NAMALWA (cell line): ENCODE results near the gene SYNE2.

Experiments used
- DNase-seq: peaks from one replicate; pipeline ENCODE4 v3.0.0-alpha.2; 2015; ENCODE audit warnings: low spot score

Gene SYNE2

DNA sequence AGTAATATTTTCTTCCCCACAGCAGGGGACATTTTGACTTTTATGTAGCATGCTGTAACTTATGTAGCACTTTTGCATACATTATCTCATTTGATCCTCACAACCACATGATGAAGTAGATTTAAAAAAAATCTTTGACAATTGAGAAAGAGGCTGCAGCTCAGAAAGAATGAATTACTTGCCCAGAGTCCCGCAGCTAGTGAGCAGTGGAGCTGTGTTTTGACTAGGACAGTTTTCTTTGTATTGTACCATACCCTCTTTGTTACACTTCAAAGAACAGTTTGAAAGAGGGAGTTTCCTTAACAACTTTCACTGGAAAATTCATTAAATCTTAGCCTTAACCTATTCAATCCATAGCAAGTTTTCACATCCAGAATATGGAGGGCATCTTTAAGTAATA is 58.6 kb downstream of the SYNE2 start:
- DNase-seq = no peak

DNA sequence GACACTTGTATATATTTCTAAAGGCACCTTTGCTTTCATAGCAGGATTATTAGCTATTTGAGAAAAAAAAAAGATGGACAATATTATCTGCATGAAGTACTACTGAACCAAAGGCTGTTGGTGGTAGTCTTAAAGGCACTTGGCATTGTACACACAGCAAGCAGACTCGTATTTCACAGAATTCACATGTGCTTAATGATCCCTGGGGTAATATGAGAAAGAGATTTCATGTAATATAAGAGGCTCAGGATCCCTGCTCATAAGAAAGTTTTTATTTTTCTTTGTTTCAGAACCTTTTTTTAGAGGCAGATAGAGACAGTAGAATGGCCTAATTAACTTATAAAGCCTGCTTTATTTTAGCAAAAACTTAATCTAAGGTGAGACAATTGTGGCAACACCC is 59.5 kb downstream of the SYNE2 start:
- no peak for DNase-seq

DNA sequence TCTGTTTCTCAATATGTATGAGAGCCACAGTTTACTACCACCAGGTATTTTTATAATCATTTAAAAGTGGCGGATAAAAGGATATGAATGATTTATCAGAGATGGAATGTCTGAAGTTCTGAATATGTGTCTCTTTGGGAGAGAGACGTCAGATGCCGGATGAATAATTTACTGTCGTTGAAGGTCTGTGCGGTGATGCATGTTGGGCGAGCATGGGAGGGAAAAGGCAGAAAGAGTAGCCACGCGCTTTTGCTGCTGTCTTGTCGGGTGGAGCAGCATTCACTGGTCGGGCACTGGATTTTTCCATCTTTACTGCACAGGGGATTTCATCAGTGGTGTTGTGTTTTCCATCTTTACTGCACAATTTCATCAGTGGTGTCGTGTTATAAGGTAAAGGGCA is 65.6 kb downstream of the SYNE2 start:
- no peak for DNase-seq

- DNase-seq = no peak
Observed at GRCh38 chr14:63922696-63923421, 70.1 kb downstream of the SYNE2 start.

DNA sequence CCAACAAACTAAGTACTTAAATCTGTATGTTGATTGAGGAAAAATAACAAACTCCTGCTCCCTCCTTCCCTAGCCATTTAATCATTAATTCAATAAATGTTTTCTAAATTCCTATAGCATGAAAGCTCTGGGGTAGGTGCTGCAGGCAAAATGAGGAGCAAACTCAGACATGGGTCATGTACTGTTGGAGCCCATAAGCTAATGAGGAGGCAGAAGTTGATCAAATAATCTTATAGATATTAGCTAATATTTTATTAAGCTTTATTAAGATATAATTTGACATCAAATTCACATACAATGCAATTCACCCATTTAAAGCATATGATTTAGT is 70.6 kb downstream of the SYNE2 start:
- DNase-seq = no peak

- no peak for DNase-seq
Observed at GRCh38 chr14:63924375-63924774, 71.6 kb downstream of the SYNE2 start.

- DNase-seq = no peak
Observed at GRCh38 chr14:63926641-63927040, 73.8 kb downstream of the SYNE2 start.

GRCh38 chr14:63928744-63929174 is 76.0 kb downstream of the SYNE2 start:
- DNase-seq = no peak

DNA sequence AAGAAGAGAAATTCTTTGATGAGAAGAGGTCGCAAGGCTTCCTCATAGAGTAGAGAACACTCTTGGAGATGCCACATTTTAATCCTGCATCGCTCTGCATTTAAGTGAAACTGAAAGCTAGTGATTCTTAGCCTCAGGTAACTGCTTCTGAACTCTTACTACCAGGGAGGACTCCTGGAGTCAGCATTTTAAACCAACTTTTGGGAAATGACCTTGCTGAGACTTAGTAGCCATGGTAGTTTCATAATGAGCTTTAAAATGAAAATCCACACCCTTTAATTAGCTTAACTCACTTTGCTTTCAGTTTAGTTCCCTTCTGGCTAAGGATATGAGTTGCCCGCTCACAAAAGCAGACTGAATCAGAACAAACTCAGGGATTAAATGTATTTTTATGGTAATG is 80.3 kb downstream of the SYNE2 start:
- no peak for DNase-seq

- DNase-seq = no peak
Observed at GRCh38 chr14:63933711-63934110, 80.9 kb downstream of the SYNE2 start.

- DNase-seq = no peak
Observed at GRCh38 chr14:63938198-63939005, 85.6 kb downstream of the SYNE2 start.

- DNase-seq = no peak
Observed at GRCh38 chr14:63939006-63939270, 86.1 kb downstream of the SYNE2 start.

DNA sequence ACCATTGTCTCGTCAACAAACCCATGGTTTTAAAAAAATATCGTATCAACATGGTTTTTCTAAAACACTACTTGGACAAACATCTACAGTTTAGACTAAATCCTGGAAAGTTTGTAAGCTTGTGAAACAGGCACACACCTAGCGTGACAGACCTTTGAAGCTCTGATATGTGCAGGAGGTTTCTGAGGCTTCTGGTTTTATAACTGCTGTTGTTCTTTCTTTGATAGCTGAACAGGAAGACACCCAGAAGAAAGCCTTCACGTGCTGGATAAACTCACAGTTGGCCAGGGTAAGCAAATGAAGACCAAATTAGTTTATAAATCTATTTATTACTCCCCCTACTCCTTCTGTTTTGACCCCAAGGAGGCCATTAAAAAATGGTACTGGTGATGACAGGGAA is 87.6 kb downstream of the SYNE2 start:
- DNase-seq = no peak

DNA sequence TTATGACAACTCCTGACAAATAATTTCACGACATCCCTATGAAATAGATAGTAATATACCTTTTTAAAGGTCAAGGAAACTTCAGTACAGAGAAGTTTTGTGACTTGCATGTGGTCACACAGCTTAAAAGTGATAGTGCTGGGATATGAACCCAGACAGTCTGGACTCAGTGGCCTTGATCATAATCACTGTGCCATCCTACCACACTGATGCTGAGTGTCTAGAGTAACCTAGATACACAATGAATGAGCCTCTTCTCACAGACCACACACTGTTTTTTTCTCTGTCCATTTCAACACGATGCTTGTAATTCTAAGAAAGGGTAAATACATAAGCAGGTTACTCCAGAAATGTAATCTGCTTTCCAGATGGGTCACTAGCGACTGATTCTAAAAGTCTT is 88.2 kb downstream of the SYNE2 start:
- DNase-seq = no peak

DNA sequence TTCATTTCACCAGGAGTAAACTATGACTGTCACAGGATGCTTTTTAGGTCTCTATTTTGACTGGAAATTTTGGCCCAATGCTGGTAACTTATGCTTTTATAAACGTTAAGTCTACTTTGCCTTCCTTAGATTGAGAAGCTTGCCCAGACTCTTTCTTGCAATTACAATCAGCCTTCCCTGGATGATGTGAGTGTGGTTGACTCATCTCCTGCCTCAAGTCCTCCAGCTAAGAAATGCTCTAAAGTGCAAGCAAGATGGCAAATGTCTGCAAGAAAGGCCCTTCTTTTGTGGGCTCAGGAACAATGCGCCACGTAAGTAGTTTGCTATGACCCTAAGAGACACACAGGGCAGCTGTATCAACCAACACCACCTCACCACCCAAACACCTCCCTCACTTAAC is 96.9 kb downstream of the SYNE2 start:
- DNase-seq = no peak

DNA sequence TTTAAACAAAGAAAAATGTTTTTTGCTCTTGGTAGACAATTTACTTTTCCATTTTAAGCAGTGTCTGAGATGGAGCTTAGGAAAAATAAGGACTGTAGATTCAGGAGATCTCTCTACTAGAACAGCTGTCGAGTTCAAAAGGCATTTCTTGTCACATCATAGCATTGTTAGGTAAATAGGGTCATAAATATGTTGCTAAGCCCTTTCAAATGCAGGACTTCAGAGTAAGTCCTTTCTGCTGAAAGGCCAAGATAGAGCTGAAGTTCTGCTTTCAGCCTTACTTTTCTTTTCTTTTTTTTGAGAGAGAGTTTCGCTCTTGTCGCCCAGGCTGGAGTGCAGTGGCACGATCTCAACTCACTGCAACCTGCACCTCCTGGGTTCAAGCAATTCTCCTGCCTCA is 98.2 kb downstream of the SYNE2 start:
- no peak for DNase-seq

DNA sequence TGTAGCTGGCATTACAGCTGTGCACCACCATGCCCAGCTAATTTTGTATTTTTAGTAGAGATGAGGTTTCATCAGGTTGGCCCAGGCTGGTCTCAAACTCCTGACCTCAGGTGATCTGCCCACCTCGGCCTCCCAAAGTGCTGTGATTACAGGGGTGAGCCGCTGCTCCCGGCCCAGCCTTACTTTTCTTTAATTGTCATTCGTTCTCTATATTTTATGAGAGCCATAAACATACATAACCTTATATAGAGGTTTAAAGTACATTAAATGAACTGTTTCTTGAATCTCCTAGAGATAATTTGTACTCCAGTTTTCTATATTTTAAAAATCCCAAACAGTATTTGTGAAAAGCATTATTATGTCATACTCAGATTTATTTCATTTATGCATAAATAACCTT is 98.6 kb downstream of the SYNE2 start:
- DNase-seq = no peak

DNA sequence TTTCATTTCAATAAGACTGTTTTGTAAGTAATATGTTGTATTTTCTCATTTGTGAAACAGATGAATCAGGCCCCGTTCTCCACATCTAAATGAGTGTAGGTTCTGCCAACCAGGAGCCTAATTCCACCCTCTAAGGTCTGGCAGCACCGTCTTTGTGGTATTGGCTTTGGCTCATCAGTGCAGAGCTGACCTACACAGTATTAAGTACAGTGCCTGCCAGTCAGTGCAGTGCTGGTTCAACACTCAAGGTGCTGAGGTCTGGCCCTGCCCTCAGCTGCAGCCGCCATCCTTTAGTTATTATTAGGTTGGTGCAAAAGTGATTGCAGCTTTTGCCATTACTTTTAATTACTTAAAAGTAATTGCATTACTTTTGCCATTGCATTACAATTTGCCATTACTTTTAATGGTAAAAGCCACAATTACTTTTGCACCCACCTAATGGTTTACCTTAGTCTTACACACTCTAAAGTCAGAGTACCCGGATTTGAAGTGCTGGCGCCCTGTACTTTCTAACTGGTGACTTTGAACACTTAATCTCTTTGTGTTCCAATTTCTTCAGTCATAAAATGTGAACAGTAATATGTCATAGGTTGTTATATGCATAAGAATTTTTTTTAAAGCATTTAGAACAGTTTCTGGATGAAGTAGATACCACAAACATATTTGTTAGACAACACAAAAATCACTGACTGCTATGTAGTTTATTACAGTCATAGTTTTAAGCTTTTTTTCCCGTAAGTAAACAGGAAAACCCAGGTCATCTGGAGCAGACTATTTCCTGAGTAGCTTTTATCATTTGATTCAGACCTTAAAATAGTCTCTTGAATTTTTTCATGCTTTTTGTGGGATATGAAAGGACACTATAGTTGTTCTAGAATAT is 99.5 kb downstream of the SYNE2 start:
- no peak for DNase-seq

GRCh38 chr14:63952933-63953437 is 100.2 kb downstream of the SYNE2 start:
- DNase-seq = no peak

GRCh38 chr14:63956326-63956725 is 103.5 kb downstream of the SYNE2 start:
- no peak for DNase-seq

DNA sequence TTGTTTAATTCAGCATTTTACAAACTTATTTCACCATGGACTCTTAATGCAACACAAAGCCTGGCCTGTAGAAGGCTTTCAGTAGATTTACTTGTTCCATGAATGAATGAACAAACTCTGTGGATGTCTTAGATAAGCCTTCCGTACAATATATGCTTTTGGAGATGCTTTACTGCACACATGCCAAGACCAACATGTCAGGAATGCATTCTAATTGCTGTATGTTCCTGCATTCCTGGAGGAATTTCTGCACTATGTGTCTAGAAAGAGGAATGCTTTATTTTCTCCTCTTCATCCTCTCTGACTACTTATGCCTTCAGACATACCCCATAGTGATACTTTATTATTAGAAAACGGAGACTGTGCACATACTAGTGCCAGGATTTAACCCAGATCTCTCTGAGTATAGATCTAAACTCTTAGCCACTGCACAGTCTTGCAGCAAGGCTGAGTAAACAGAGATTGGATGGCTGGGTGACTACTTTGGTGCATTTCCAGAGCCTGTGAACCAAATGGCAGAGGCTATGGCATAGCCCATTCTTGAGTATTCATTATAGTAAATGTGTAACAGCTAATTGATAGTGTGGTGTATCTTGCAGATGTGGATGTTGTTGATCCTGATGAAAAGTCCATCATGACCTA is 108.2 kb downstream of the SYNE2 start:
- DNase-seq = no peak

- DNase-seq = no peak
Observed at GRCh38 chr14:63962906-63963305, 110.1 kb downstream of the SYNE2 start.
